AG08396 (cell line): ENCODE data around the gene USP12.
"Not testable (repeated sequence)": the region's sequence is repeated elsewhere in the genome, so short reads cannot be mapped to it uniquely, and the experiment has no call there.

Experiments used
- DNase-seq: peaks from one replicate; pipeline ENCODE4 v3.0.0; 2012; ENCODE audit warnings: low spot score, mixed read lengths

USP12 gene

DNA sequence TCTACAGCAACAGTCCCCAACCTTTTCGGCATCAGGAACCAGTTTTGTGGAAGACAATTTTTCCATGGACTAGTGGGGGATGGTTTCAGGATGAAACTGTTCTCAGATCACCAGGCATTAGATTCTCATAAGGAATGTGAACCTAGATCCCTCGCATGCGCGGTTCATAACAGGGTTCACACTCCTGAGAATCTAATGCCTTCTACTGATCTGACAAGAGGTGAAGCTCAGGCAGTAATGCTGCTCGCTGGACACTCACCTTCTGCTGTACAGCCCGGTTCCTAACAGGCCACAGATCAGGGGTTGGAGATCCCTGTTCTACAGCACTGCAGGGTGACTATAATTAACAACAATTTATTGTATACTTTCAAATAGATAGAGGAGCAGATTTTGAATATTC is 21.9 kb downstream of the USP12 start:
- no peak for DNase-seq

- DNase-seq: no peak
Observed at GRCh38 chr13:27148900-27149299, 22.7 kb downstream of the USP12 start.

DNA sequence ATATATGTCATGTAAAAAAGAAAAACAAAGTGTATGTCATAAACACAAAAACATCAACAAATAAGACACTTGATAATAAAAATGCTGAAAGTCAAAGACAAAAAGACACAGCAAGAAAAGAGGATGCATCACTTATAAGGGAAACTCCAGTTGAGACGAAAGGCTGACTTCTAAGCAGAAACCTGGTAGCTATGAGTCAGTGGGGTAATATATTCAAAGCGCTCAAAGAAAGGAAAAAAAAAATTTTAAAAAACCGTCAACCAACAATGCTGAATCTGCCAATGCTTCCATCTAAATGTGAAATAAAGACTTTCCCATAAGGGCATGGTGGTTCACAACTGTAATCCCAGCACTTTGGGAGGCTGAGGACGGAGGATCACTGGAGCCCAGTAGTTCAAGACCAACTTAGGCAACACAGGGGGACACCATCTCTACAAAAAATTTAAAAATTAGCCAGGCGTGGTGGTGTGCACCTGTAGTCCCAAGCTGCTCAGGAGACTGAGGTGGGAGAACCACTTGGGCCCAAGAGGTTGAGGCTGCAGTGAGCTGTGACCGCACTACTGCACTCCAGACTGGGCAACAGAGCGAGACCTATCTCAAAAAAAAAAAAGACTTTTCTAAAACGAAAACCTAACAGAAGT is 24.0 kb downstream of the USP12 start:
- DNase-seq: no peak

DNA sequence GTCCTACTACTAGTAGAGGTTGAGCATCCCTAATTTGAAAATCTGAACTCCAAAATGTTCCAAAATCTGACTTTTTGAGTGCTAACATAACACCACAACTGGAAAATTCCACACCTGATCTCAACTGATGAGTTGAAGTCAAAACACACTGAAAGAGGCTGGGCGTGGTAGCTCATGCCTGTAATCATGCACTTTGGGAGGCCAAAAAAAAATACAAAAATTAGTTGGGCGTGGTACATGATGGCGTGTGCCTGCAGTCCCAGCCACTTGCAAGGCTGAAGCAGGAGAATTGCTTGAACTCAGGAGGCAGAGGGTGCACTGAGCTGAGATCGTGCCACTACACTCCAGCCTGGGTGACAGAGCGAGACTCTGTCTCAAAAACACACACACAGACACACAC is 29.9 kb downstream of the USP12 start:
- DNase-seq: no peak

GRCh38 chr13:27141159-27141558 is 30.5 kb downstream of the USP12 start:
- DNase-seq: not testable (repeated sequence)

GRCh38 chr13:27140060-27140459 is 31.6 kb downstream of the USP12 start:
- no peak for DNase-seq

- no peak for DNase-seq
Observed at GRCh38 chr13:27139565-27139964, 32.0 kb downstream of the USP12 start.

DNA sequence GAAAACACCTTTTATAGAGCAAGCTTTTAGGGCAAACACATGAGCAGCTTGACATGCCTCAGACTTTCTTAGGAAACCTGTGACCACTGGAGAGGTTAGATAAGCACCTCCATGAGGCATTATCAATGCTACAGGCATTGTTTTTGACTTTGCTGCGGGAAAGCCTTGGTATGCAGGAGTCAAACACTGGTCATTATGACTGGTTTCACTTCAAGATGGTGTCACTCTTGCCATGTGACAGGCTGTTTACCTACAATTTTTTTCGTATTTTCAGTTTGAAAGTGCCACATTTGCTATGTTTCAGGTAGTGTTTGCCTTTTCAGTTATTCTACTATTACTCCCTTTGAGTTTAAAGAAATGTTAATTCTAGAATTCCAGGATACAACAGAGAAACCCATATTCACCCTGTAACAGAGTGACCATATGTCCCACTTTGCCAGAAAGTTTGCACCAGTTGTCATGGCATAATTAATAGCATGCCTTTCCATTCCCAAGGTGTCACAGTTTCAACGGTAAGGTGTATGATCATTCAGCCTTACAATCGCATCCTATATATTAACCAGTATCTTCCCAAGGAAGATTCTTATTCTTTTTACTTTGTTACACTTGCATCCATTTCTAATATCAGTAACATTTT is 33.0 kb downstream of the USP12 start:
- no peak for DNase-seq

DNA sequence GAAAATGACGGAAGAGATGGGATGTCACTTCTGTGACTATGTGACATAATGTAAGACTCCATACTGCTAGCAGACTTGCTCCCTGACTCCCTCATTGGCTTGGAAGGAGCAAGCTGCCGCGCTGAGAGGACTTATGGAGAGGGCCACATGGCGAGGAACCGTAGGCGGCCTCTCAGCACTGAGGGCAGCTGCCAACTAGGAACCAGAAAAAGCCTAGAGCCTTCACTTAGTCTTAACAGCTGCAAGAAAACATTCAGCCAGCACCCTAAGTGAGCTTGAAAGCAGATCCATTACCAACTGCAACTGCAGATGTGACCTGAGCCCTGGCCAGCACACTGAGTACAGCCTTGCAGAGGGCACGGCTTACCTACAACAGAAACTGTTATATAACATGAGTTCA is 33.9 kb downstream of the USP12 start:
- DNase-seq: no peak

GRCh38 chr13:27135023-27135422 is 36.6 kb downstream of the USP12 start:
- no peak for DNase-seq

DNA sequence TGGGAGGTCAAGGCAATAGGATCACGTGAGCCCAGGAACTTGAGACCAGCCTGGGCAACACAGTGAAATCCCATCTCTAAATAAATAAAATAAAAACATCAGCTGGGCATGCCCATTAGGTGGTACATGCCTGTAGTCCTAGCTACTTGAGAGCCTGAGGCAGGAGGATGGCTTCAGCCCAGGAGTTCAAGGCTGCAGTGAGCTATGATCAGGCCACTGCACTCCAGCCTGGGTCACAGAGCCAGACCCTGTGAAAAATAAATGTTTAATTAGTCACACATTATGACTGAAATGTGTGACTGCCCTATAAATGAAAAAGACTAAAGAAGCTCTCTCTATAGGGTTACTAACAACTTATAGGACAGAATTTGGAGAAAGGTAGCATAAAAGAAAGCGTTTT is 37.7 kb downstream of the USP12 start:
- DNase-seq: no peak

DNA sequence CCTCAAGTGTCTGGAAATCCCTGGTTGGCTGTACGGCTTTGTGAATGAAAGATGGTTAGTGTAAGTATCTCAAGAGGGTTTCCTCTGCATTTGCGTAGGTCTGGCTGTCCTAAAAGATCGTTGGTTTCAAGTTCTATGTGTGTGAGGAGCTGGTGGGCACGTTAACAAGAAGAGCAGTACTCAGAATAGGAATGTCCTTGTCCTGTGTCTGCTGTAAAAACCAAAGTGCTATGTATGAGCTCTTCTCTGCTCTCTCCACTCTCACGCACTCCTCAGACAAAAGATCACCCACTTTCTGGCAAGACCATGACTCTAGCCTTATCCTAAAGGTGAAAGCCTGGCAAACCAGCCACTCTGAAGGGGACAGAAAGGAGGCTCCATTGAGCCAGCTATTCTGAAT is 39.1 kb downstream of the USP12 start:
- no peak for DNase-seq

DNA sequence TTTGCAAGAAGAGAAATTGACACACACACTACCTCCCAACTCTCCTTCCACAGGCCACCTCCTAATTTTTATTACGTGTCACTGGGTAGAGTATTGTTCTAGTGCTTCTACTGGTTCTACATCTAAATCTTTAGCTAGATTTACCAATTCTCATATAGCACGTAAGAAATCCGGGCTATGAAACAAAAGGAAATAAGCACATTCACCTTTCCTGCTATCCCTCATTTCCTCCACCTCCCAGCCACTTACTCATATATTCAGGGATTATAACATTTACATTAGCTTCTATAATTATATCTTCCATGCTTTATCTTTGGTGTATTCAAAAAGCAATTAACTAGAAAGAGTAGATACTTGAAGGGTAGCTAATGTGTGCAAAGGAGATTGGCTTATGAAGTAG is 39.7 kb downstream of the USP12 start:
- DNase-seq: no peak

- DNase-seq: no peak
Observed at GRCh38 chr13:27130979-27131623, 40.5 kb downstream of the USP12 start.

DNA sequence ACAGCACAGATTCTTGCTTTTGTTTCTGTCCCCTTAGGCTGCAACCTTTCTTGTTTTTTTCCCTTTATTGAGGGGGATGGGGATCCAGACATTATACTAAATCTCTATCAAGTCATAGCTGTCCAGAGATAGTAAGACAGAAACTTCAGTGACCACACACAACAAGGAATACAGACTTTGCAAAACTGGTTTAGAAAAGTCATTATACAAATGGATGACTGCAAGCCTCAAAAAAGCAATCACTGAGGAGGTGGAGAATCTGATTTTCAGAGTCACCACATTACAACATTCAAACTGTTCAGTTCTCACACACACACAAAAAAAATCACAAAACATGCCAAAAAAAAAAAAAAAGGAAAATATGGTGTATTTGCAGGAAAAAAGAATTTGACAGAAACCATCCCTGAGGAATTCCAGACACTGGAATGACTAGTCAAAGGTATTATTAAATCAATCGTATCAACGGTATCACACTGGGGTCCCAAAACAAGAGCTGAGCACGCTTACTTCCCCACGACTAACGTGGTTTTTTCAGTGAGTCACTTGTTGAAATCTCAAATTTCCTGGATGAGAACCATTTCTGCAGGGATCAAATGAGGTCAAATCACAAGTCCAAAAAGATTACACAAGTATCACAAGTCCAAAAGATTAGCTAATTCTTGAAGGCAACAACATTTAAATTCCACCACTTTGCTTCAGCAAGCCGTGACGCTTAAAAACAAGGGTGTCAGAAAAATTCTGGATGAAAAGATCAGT is 41.2 kb downstream of the USP12 start:
- DNase-seq: no peak

DNA sequence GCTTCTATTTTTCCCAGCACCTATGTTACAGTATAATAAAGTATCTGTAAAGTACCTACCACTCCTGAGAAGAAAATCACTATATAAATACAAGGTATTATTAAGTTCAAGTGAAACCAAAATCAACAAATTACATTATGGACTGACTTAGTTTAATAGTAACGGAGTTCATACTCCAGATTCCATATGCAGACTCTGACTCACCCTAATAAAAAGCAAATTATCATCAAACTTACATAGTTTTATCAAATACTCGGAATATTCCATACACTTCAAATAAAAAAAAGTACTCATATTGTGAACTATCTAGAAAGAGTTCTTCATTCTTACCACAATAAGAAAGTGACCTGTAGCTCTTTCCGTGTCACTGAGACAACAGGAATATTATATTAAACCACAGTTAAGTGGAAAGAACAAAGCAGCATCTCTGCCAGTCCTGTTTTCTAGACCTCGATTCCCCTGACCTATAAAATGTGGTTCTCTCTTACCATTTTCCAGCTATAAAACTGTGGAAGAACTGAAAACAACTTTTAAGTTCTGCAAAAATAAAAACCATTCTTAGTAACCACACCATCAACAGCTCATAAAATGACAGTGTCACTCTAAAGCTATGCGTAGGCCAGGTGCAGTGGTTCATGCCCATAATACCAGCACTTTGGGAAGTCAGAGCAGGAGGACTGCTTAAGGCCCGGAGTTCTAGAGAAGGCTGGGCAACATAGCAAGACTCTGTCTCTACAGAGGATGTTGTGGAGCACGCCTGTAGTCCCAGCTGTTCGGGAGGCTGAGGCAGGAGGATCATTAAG is 42.6 kb downstream of the USP12 start:
- no peak for DNase-seq

DNA sequence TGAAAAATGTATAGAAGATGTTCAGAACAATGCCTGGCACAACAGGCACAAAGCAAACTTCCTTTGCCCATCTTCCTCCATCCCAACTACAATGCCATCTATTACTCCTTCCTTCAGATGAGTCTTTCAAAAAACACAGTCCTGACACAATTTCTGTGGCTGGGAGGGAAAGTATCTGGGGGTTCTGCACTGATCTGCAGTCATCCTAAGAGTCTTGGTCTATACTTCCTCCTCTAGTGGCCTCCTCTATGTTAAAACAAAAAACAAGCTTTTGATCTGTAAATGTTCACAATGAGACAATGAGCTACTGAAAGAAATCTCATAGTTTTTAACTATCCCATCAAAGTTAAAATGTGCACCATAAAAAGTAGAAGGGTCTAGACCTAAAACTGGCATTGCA is 44.8 kb downstream of the USP12 start:
- DNase-seq: no peak

GRCh38 chr13:27125357-27126282 is 46.0 kb downstream of the USP12 start:
- no peak for DNase-seq

DNA sequence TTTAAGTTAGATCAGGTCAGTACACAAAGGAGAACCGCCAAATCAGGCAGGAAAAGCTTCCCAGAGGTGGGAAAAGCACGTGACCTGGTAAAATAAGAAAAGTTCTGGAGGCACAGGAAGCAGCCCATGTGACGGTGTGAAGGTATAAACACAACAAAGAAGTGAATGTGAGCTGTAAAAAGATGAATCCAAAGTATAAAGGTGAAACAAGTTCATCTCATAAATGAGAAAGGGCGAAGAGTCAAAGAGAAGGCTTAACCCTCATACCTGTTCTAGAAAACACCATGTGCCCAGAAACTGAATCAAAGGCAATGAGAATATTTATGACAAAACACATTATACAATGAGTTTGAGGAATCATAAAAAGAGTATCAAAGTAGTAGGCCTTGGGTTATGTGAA is 47.0 kb downstream of the USP12 start:
- no peak for DNase-seq

- DNase-seq: not testable (repeated sequence)
Observed at GRCh38 chr13:27123445-27123844, 48.2 kb downstream of the USP12 start.

- no peak for DNase-seq
Observed at GRCh38 chr13:27122036-27122435, 49.6 kb downstream of the USP12 start.
